Measurements from ENCODE around the gene TMEM63C.

TMEM63C gene

DNA sequence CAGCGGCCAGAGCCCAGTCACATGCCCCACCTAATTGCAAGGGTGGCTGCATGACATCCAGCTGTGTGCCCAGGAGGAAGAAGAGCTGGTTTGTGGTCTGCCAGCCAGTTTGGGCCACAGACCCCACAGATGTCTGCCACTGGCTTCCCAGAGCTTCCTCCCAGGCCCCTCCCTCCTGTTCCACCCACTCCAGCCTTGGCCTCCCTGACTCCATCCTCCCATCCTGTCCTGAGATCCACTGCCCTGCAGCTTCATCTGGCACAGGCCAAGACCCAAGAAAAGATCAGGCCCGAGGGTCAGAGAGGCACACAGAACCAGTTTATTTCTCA is 83.6 kb downstream of the TMEM63C start:
- FAIRE-seq (no peak), DNase-seq (ENCODE audit: insufficient read length, low spot score) (no peak)
- TF ChIP-seq, protein P1, sequence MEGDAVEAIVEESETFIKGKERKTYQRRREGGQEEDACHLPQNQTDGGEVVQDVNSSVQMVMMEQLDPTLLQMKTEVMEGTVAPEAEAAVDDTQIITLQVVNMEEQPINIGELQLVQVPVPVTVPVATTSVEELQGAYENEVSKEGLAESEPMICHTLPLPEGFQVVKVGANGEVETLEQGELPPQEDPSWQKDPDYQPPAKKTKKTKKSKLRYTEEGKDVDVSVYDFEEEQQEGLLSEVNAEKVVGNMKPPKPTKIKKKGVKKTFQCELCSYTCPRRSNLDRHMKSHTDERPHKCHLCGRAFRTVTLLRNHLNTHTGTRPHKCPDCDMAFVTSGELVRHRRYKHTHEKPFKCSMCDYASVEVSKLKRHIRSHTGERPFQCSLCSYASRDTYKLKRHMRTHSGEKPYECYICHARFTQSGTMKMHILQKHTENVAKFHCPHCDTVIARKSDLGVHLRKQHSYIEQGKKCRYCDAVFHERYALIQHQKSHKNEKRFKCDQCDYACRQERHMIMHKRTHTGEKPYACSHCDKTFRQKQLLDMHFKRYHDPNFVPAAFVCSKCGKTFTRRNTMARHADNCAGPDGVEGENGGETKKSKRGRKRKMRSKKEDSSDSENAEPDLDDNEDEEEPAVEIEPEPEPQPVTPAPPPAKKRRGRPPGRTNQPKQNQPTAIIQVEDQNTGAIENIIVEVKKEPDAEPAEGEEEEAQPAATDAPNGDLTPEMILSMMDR (IDR thresholded peaks at IDR 0.05; ENCODE audit: insufficient read depth, missing control alignments), result no peak

GRCh38 chr14:77265561-77266335 is 84.2 kb downstream of the TMEM63C start:
- DNase-seq (ENCODE audit: insufficient read length, low spot score), result no peak
- TF ChIP-seq, protein P1 (IDR thresholded peaks at IDR 0.05; ENCODE audit: insufficient read depth, missing control alignments), result no peak
- FAIRE-seq, result no peak

GRCh38 chr14:77266336-77266735 is 84.7 kb downstream of the TMEM63C start:
- FAIRE-seq (no peak), DNase-seq (ENCODE audit: insufficient read length, low spot score) (no peak)
- TF ChIP-seq, protein P1 (IDR thresholded peaks at IDR 0.05; ENCODE audit: insufficient read depth, missing control alignments), result no peak

DNA sequence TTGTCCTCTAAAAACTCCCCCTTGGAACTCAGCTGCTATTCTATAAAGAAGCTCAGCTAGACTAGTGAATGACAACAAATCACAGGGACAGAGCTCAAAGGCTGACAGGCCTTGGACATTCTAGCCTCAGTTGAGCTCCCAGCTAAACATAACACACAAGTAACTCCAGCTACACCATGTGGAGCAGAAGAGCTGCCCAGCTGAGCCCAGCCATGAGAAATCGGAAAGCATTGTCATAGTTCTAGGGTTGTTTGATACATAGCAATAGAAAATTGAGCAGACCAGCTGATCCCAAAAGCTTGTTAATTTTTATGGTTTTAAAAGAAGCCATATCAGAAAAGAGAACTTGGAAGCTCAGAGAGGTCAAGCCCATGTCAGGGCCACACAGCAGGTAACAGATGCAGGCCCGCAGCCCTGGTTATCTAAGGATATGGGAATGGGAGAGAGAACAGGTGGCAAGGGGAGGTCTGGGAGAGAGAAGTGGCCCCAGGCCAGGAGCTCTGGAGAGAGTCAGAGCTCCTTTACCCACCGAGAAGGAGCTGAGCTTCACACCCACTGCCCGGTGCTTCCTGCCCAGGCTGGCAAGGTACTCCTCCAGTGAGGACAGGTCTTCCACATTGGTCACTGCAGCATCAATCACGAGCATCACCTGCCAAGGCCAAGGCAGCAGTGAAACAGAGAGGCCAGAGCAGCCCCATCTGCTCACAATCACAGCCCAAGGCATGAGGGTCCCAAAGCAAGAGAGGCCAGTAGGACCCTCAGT is 86.5 kb downstream of the TMEM63C start:
- TF ChIP-seq, protein P1 (IDR thresholded peaks at IDR 0.05; ENCODE audit: insufficient read depth, missing control alignments), result no peak
- DNase-seq (ENCODE audit: insufficient read length, low spot score), result no peak
- FAIRE-seq, result no peak

DNA sequence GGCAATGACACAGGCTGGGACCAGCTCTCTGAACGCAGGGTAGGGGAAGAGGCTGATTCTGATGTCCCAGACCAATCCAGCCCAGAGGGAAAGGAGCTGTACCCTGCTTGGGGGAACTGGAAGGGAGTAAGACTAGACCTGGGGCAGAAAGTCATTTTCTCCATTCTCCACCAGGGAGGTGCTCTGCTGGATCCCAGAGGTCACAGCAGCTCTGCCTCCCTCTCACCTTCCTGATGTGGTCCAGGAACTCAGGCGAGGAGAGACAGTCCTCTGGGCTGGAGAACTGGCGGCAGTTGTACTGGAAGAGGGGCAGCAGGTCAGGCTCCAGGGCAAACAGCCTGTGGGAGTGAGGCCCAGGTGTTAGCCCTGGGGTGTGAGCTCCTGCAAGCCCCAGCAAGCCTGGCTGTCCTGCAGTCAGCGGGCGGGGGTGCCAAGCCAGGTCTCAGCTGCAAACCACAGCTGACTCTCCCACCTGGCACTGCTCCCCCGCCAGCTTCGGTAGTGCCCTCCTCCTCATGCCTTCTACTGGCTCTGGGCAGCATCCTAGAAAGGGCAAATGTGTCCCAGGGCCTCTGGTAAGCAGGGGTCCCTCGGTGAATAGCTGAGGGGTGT is 87.5 kb downstream of the TMEM63C start:
- TF ChIP-seq, protein P1 (IDR thresholded peaks at IDR 0.05; ENCODE audit: insufficient read depth, missing control alignments), result no peak
- no peak for FAIRE-seq

GRCh38 chr14:77270361-77271112 is 88.9 kb downstream of the TMEM63C start:
- no peak for DNase-seq (ENCODE audit: insufficient read length, low spot score)
- TF ChIP-seq, protein P1 (IDR thresholded peaks at IDR 0.05; ENCODE audit: insufficient read depth, missing control alignments), result no peak
- no peak for FAIRE-seq

More for the DNA sequence above, 87.5 kb downstream of the TMEM63C start:
- no peak for DNase-seq (ENCODE audit: insufficient read length, low spot score)

Measured in D721Med (cell line).